H1 (cell line): Measurements from ENCODE around the gene P2RY8. TPM values are rescaled to one million over a fixed set of nuclear protein-coding genes. Genes with fewer than 3 reads are reported as not detected.

Experiments used
- CTCF ChIA-PET: fragments of 300-600 bp; sonication (Branson Sonifier 250); formaldehyde crosslinking; loops from one replicate; lab custom pipeline; 2021; ENCODE audit not compliant: partially characterized antibody; lab: Charles Lee
- POLR2A ChIA-PET: fragments of 300-600 bp; sonication (Branson Sonifier 250); formaldehyde crosslinking; loops from one replicate; lab custom pipeline; 2021; ENCODE audit warnings: inconsistent platforms; ENCODE audit not compliant: partially characterized antibody; lab: Charles Lee
- DNase-seq, 2 experiments: peaks; one replicate each; pipeline versions ENCODE4 v3.0.0 to v3.0.0-alpha.2; 2010 to 2022; ENCODE audit warnings: low spot score in 2 of 2, low read depth in 1 of 2, mixed read lengths in 1 of 2
- FAIRE-seq: peaks from 2 replicates; lab custom pipeline; 2011; peaks lifted over from hg19 to GRCh38; lab: Jason Lieb, UNC
- H2AFZ ChIP-seq: 2 replicates; pipeline ENCODE4 v1.8.1; 2012; ENCODE audit warnings: low read length, inconsistent platforms
- H2AK5ac ChIP-seq: 2 replicates; pipeline ENCODE4 v1.6.1; 2013; ENCODE audit warnings: low read depth, low read length
- H2BK120ac ChIP-seq: replicated peaks from 2 replicates; pipeline ENCODE3; 2013; ENCODE audit warnings: low read depth, low read length, inconsistent platforms
- H2BK12ac ChIP-seq: 2 replicates; pipeline ENCODE4 v1.6.1; 2013; ENCODE audit warnings: low read depth, low read length
- H2BK15ac ChIP-seq: 2 replicates; pipeline ENCODE4 v1.6.1; 2013; ENCODE audit warnings: low read length
- H2BK20ac ChIP-seq: 2 replicates; pipeline ENCODE4 v1.6.1; 2013; ENCODE audit warnings: low read length
- H2BK5ac ChIP-seq: 2 replicates; pipeline ENCODE4 v1.6.1; 2013; ENCODE audit warnings: low read depth, low read length
- H3K14ac ChIP-seq: 2 replicates; pipeline ENCODE4 v1.6.1; 2013; ENCODE audit warnings: inconsistent platforms; ENCODE audit not compliant: insufficient read length
- H3K18ac ChIP-seq: 2 replicates; pipeline ENCODE4 v1.6.1; 2013; ENCODE audit warnings: low read length; ENCODE audit errors: extremely low read depth
- H3K23ac ChIP-seq: 2 replicates; pipeline ENCODE4 v1.6.1; 2013; ENCODE audit warnings: inconsistent platforms; ENCODE audit not compliant: insufficient read length
- H3K23me2 ChIP-seq: 2 replicates; pipeline ENCODE4 v1.6.1; 2013; ENCODE audit warnings: low read depth, low read length
- H3K27ac ChIP-seq: 2 replicates; pipeline ENCODE4 v1.6.1; 2011; ENCODE audit warnings: low read depth, low read length, inconsistent platforms
- H3K27me3 ChIP-seq, 4 experiments: replicated peaks in 1 of 4; 1 replicate in 1 of 4; 2 replicates in 3 of 4; pipeline versions ENCODE4 v1.6.1 to v1.8.1; 2011 to 2013; ENCODE audit warnings: low read length in 3 of 4, mild to moderate bottlenecking in 3 of 4, inconsistent platforms in 2 of 4, mixed read lengths in 2 of 4, moderate library complexity in 1 of 4; ENCODE audit not compliant: control insufficient read depth in 3 of 4, insufficient read depth in 3 of 4; ENCODE audit errors: extremely low read depth in 1 of 4
- H3K36me3 ChIP-seq, 4 experiments: 2 replicates each; pipeline versions ENCODE4 v1.6.1 to v1.8.1; 2011 to 2013; ENCODE audit warnings: mild to moderate bottlenecking in 4 of 4, low read length in 3 of 4, moderate library complexity in 2 of 4, control low read depth in 1 of 4, inconsistent platforms in 1 of 4; ENCODE audit not compliant: insufficient read depth in 4 of 4, control insufficient read depth in 2 of 4
- H3K4ac ChIP-seq: replicated peaks from 2 replicates; pipeline ENCODE3; 2013; ENCODE audit warnings: low read length, low read depth, mixed read lengths, inconsistent platforms; ENCODE audit not compliant: insufficient read length
- H3K4me1 ChIP-seq, 4 experiments: replicated peaks in 1 of 4; 1 replicate in 1 of 4; 2 replicates in 3 of 4; pipeline versions ENCODE4 v1.6.1 to v1.8.1; 2011 to 2013; ENCODE audit warnings: low read length in 3 of 4, inconsistent platforms in 2 of 4, mixed read lengths in 1 of 4; ENCODE audit not compliant: insufficient read depth in 4 of 4, control insufficient read depth in 3 of 4
- H3K4me2 ChIP-seq, 2 experiments: 2 replicates each; pipeline versions ENCODE4 v1.6.1 to v1.8.1; 2011 to 2013; ENCODE audit warnings: low read depth in 2 of 2, low read length in 2 of 2, control low read depth in 1 of 2, inconsistent platforms in 1 of 2, mild to moderate bottlenecking in 1 of 2; ENCODE audit not compliant: insufficient read depth in 1 of 2
- H3K4me3 ChIP-seq, 4 experiments: fragments of 200-600, 300-600 bp in 1 of 4; sonication (generic), shearing (Covaris generic), sonication (Bioruptor Twin) in 1 of 4; 2 replicates each; pipeline versions ENCODE4 v1.5.1 to v1.8.1; 2011 to 2016; ENCODE audit warnings: low read length in 4 of 4, low read depth in 3 of 4, control low read depth in 2 of 4, inconsistent platforms in 2 of 4, mild to moderate bottlenecking in 2 of 4, mixed read lengths in 1 of 4, moderate library complexity in 1 of 4; ENCODE audit not compliant: insufficient read depth in 2 of 4; ENCODE audit errors: extremely low read depth in 1 of 4
- H3K56ac ChIP-seq: replicated peaks from 2 replicates; pipeline ENCODE3; 2013; ENCODE audit warnings: low read depth, mild to moderate bottlenecking, mixed read lengths, low read length, inconsistent platforms; ENCODE audit not compliant: insufficient read length
- H3K79me1 ChIP-seq: 2 replicates; pipeline ENCODE4 v1.6.1; 2013; ENCODE audit warnings: low read depth, low read length, control low read depth
- H3K79me2 ChIP-seq, 2 experiments: 2 replicates each; pipeline versions ENCODE4 v1.6.1 to v1.8.1; 2012 to 2013; ENCODE audit warnings: low read length in 2 of 2, mild to moderate bottlenecking in 2 of 2, inconsistent platforms in 1 of 2; ENCODE audit not compliant: insufficient read depth in 2 of 2, control insufficient read depth in 1 of 2
- H3K9ac ChIP-seq, 4 experiments: replicated peaks in 1 of 4; 1 replicate in 1 of 4; 2 replicates in 3 of 4; pipeline versions ENCODE4 v1.6.1 to v1.8.1; 2011 to 2013; ENCODE audit warnings: low read depth in 3 of 4, low read length in 3 of 4, control low read depth in 2 of 4, mild to moderate bottlenecking in 2 of 4, moderate library complexity in 2 of 4, inconsistent platforms in 1 of 4; ENCODE audit errors: extremely low read depth in 1 of 4
- H3K9me3 ChIP-seq, 2 experiments: 2 replicates each; pipeline versions ENCODE4 v1.6.1 to v1.8.1; 2012 to 2013; ENCODE audit warnings: mild to moderate bottlenecking in 2 of 2, moderate library complexity in 2 of 2, control low read depth in 1 of 2, inconsistent platforms in 1 of 2, low read depth in 1 of 2, low read length in 1 of 2, mixed read lengths in 1 of 2; ENCODE audit not compliant: insufficient read depth in 2 of 2
- H4K20me1 ChIP-seq, 2 experiments: replicated peaks in 1 of 2; 2 replicates each; pipeline versions ENCODE3 to v1.8.1; 2011 to 2013; ENCODE audit warnings: inconsistent platforms in 2 of 2, low read length in 2 of 2, mild to moderate bottlenecking in 1 of 2; ENCODE audit not compliant: insufficient read depth in 2 of 2, control insufficient read depth in 1 of 2
- H4K5ac ChIP-seq: 2 replicates; pipeline ENCODE4 v1.6.1; 2013; ENCODE audit warnings: low read length, low read depth, mixed read lengths, inconsistent platforms; ENCODE audit not compliant: insufficient read length
- H4K8ac ChIP-seq: 2 replicates; pipeline ENCODE4 v1.8.0; 2013; ENCODE audit warnings: mild to moderate bottlenecking, moderate library complexity, low read length, inconsistent platforms; ENCODE audit not compliant: insufficient read depth; ENCODE audit errors: extremely low read depth
- H4K91ac ChIP-seq: replicated peaks from 2 replicates; pipeline ENCODE3; 2013; ENCODE audit warnings: low read length, mixed read lengths, inconsistent platforms; ENCODE audit not compliant: insufficient read length
- ASH2L ChIP-seq: fragments of 200-600, 300-600 bp; sonication (generic); IDR thresholded peaks from one replicate; pipeline ENCODE4 v1.7.1; 2017; ENCODE audit warnings: low read length
- KDM4A ChIP-seq: IDR thresholded peaks from one replicate; pipeline ENCODE4 v1.7.1; 2012; ENCODE audit warnings: low read depth, mild to moderate bottlenecking, moderate library complexity, low read length, inconsistent platforms; ENCODE audit not compliant: severe bottlenecking
- NANOG ChIP-seq: IDR thresholded peaks from 2 replicates; pipeline ENCODE4 v1.6.1; 2011; ENCODE audit warnings: low read length, low read depth, mild to moderate bottlenecking, inconsistent platforms; ENCODE audit not compliant: insufficient read depth, poor library complexity, severe bottlenecking
- RAD21 ChIP-seq, 2 experiments: IDR thresholded peaks in 1 of 2; conservative IDR thresholded peaks in 1 of 2; 2 replicates each; pipeline ENCODE4 v1.6.1; 2011; ENCODE audit warnings: low read depth in 2 of 2, low read length in 2 of 2, improper control_type of control experiment in 1 of 2, inconsistent platforms in 1 of 2, mild to moderate bottlenecking in 1 of 2, moderate library complexity in 1 of 2
- SUZ12 ChIP-seq: fragments of 200-600 bp; sonication (generic); IDR thresholded peaks from 2 replicates; pipeline ENCODE4 v1.6.1; 2012; ENCODE audit warnings: mild to moderate bottlenecking, inconsistent platforms, low read length, moderate library complexity, mixed read lengths
- TAF1 ChIP-seq: IDR thresholded peaks from 2 replicates; pipeline ENCODE4 v1.6.1; 2011; ENCODE audit warnings: mild to moderate bottlenecking, low read depth, low read length
- TAF7 ChIP-seq: optimal IDR thresholded peaks from 2 replicates; pipeline ENCODE3; 2011; ENCODE audit warnings: low read depth, mild to moderate bottlenecking, inconsistent platforms, low read length, moderate library complexity, borderline replicate concordance
- ZNF274 ChIP-seq: IDR thresholded peaks from 2 replicates; pipeline ENCODE4 v1.7.0; 2012; ENCODE audit warnings: low read length, borderline replicate concordance; ENCODE audit errors: extremely low read depth
- WGBS, 2 experiments: shearing (Covaris generic) in 1 of 2; methylation state at CpG; one replicate each; pipeline versions ENCODE4 v1.1.6 to v1.1.7; 2013 to 2015; ENCODE audit warnings: low lambda C conversion rate in 2 of 2, mixed read lengths in 2 of 2, inconsistent platforms in 1 of 2, low coverage in 1 of 2, missing lambda C conversion rate in 1 of 2; ENCODE audit not compliant: insufficient replicate concordance in 2 of 2, insufficient coverage in 1 of 2, insufficient read length in 1 of 2; ENCODE audit errors: extremely low coverage in 1 of 2, missing lambda C conversion rate in 1 of 2; 5-methylcytosine and 5-hydroxymethylcytosine counted together
- polyA plus RNA-seq, 7 experiments: library from polyadenylated mRNA; depleted of rRNA in 3 of 7; stranded (reverse) in 5 of 7; unstranded in 2 of 7; fragments of >200 nt in 5 of 7; fragments of 200-250 nt in 2 of 7; gene quantifications; 1 replicate in 5 of 7; 2 replicates in 1 of 7; 4 replicates in 1 of 7; pipeline versions ENCODE4 v1.2.1 to v1.2.3, GENCODE V29; 2011 to 2013; ENCODE audit warnings: missing spikeins in 2 of 7, mixed read lengths in 2 of 7
- total RNA-seq: library from RNA; stranded (reverse); fragmentation: NEBNext Ultra II Directional; extraction: Animal tissue kit (Norgen Biotek cat#: 25700); gene quantifications from 2 replicates; pipeline ENCODE4 v1.2.1, GENCODE V29; 2021
- TF ChIP-seq, protein P1 (sequence below): IDR thresholded peaks from 2 replicates; pipeline ENCODE4 v1.6.1; 2011; ENCODE audit warnings: low read length, improper control_type of control experiment
- TF ChIP-seq, protein P2 (sequence below): IDR thresholded peaks from 2 replicates; pipeline ENCODE4 v1.6.1; 2012; ENCODE audit warnings: inconsistent platforms
- TF ChIP-seq, protein P3 (sequence below): IDR thresholded peaks from 2 replicates; pipeline ENCODE4 v1.6.1; 2011; ENCODE audit warnings: low read depth, mild to moderate bottlenecking, low read length; ENCODE audit not compliant: insufficient read depth

The P2RY8 gene
- total and polyA plus RNA-seq, 2 of the 8 experiments (the other 6 are each of a cell fraction or from before 2014, with no cell fraction given), result 0.09 to 0.15 TPM

DNA sequence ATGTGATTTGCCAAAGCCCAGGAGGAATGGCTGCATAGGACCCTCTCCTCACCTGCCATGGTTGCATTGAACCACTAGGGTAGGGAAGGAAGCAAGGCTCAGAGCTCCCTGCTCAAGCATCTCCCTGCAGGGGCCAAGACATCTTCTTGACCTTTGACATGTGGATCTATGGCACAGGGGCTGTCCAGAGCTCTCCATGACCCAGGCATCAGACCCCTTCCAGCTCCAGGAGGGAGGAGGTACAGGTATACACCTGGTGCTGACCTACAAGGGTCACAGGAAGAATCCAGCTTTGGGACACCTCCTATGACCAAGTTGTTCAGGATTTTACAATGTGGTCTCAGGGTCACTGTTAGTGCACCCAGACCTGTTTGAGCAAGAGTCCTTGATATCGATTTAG, 61.1 kb downstream of the P2RY8 start:
- FAIRE-seq, result no peak
- no peak for TF ChIP-seq ASH2L
- no peak for TF ChIP-seq NANOG
- no peak for TF ChIP-seq RAD21 (IDR thresholded peaks at IDR 0.05 in 1 of 2, conservative IDR thresholded peaks at IDR 0.05 in 1 of 2; ENCODE audit: low read depth in 2 of 2, low read length in 2 of 2)
- TF ChIP-seq, protein P1, sequence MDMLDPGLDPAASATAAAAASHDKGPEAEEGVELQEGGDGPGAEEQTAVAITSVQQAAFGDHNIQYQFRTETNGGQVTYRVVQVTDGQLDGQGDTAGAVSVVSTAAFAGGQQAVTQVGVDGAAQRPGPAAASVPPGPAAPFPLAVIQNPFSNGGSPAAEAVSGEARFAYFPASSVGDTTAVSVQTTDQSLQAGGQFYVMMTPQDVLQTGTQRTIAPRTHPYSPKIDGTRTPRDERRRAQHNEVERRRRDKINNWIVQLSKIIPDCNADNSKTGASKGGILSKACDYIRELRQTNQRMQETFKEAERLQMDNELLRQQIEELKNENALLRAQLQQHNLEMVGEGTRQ, result no peak
- TF ChIP-seq, protein P2, sequence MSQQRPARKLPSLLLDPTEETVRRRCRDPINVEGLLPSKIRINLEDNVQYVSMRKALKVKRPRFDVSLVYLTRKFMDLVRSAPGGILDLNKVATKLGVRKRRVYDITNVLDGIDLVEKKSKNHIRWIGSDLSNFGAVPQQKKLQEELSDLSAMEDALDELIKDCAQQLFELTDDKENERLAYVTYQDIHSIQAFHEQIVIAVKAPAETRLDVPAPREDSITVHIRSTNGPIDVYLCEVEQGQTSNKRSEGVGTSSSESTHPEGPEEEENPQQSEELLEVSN, result no peak
- TF ChIP-seq ZNF274, result no peak
- TF ChIP-seq TAF1, result no peak
- no peak for TF ChIP-seq TAF7
- TF ChIP-seq, protein P3, sequence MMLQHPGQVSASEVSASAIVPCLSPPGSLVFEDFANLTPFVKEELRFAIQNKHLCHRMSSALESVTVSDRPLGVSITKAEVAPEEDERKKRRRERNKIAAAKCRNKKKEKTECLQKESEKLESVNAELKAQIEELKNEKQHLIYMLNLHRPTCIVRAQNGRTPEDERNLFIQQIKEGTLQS, result no peak
- TF ChIP-seq KDM4A, result no peak
- TF ChIP-seq SUZ12, result no peak

More for the DNA sequence above, 61.1 kb downstream of the P2RY8 start:
- WGBS, 2 experiments, result 92% methylated on average over 1 of the region's 1 CpG; no CpG with 5 or more reads in 1 of the 2 experiments
- H2AK5ac ChIP-seq, result no peak overlapping the region
- H2BK12ac ChIP-seq, result no peak overlapping the region
- peaks cover 0 to 2% of the 10 kb centered on the region in 2 experiments for H4K20me1 ChIP-seq
- no peak overlapping the region for H4K8ac ChIP-seq
- H3K4me2 ChIP-seq, result no peak overlapping the region
- H3K56ac ChIP-seq, result no peak overlapping the region
- peaks cover 0 to 7% of the 10 kb centered on the region in 2 experiments; a peak in 1 of 4 replicates for H3K9me3 ChIP-seq
- POLR2A ChIA-PET, result no interaction called here
- no peak overlapping the region for H4K91ac ChIP-seq
- no peaks in the 10 kb centered on the region for H3K36me3 ChIP-seq
- no peak overlapping the region for H3K18ac ChIP-seq
- no peak overlapping the region for H2AFZ ChIP-seq
- H3K23me2 ChIP-seq, result peaks cover 31% of the 10 kb centered on the region; the same call in 1 of the 2 replicates
- CTCF ChIA-PET, result no interaction called here
- no peak overlapping the region for H2BK120ac ChIP-seq
- H3K27ac ChIP-seq, result no peak overlapping the region
- no peaks in the 10 kb centered on the region for H3K4me1 ChIP-seq
- H3K79me1 ChIP-seq, result no peaks in the 10 kb centered on the region
- peak in 1 of 2 experiments; percentile 16 for DNase-seq
- no peaks in the 10 kb centered on the region for H3K27me3 ChIP-seq
- H3K23ac ChIP-seq, result no peak overlapping the region
- H3K14ac ChIP-seq, result no peak overlapping the region
- no peak overlapping the region for H4K5ac ChIP-seq
- no peak overlapping the region for H3K4me3 ChIP-seq
- no peak overlapping the region for H3K9ac ChIP-seq
- H2BK20ac ChIP-seq, result no peak overlapping the region
- H3K4ac ChIP-seq, result no peak overlapping the region
- no peak overlapping the region for H2BK5ac ChIP-seq
- H2BK15ac ChIP-seq, result no peak overlapping the region
- H3K79me2 ChIP-seq, result no peaks in the 10 kb centered on the region
